Measurements from ENCODE around the gene IL13. TPM values are rescaled to one million over a fixed set of nuclear protein-coding genes. Genes with fewer than 3 reads are reported as not detected.
A peak's percentile ranks its signal among the peaks of the same experiment; 100 is the strongest.

Gene IL13
- total and polyA plus RNA-seq, 10 of the 15 experiments (the other 5 are each of a cell fraction or from before 2014, with no cell fraction given): 0.06 to 0.40 (median 0.11) TPM; not detected in 6

DNA sequence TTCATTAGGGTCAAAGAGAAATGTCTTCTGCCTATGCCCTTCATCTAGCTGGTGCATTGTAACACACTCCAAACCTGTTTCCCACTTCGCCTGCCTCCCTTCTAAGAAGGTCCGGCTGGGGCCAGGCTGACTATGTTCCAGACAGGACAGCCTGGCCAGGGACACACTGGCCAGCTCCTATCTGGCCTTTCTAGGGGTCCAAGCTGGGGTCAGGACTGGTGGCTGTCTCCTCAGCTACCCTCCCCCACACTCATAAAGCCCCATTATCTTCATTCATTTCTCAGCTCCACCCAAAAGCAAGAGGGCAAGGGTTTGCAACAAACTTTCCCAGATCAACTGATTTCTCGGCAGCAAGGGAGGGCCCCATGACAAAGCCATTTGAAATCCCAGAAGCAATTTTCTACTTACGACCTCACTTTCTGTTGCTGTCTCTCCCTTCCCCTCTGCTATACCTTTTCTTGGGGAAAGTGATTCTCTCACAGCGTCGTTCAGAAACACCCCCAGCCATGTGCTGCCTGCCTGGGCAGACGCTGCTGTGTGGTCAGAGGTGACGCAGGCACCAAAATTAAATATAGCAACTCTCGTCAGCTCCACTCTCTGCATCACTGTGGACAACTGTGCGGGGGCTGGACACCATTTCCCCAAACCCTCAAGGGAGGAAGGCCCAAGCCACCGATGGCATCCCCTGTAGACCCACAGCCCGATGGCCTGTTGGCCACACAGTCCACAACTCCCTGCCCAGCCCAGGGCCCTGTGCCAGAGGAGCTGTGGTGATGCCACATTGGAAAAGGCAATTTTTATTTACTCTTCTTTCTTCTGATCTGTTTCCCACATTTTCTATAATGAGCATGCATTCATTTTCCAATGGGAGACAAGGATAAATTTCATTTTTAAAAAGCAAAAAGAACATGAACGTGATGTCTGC, 6.1 kb downstream of the IL13 start (continued):
- TF ChIP-seq, protein P1, sequence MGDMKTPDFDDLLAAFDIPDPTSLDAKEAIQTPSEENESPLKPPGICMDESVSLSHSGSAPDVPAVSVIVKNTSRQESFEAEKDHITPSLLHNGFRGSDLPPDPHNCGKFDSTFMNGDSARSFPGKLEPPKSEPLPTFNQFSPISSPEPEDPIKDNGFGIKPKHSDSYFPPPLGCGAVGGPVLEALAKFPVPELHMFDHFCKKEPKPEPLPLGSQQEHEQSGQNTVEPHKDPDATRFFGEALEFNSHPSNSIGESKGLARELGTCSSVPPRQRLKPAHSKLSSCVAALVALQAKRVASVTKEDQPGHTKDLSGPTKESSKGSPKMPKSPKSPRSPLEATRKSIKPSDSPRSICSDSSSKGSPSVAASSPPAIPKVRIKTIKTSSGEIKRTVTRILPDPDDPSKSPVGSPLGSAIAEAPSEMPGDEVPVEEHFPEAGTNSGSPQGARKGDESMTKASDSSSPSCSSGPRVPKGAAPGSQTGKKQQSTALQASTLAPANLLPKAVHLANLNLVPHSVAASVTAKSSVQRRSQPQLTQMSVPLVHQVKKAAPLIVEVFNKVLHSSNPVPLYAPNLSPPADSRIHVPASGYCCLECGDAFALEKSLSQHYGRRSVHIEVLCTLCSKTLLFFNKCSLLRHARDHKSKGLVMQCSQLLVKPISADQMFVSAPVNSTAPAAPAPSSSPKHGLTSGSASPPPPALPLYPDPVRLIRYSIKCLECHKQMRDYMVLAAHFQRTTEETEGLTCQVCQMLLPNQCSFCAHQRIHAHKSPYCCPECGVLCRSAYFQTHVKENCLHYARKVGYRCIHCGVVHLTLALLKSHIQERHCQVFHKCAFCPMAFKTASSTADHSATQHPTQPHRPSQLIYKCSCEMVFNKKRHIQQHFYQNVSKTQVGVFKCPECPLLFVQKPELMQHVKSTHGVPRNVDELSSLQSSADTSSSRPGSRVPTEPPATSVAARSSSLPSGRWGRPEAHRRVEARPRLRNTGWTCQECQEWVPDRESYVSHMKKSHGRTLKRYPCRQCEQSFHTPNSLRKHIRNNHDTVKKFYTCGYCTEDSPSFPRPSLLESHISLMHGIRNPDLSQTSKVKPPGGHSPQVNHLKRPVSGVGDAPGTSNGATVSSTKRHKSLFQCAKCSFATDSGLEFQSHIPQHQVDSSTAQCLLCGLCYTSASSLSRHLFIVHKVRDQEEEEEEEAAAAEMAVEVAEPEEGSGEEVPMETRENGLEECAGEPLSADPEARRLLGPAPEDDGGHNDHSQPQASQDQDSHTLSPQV (IDR thresholded peaks at IDR 0.05): peak; percentile 98
- 0 out of 2 replicates have a peak, but pooled peaks have one; percentile 29 for TF ChIP-seq SMC3 (IDR thresholded peaks at IDR 0.05; ENCODE audit: borderline replicate concordance, low read length)
- peak; percentile 12; the same call in 1 of the 2 replicates for TF ChIP-seq RAD21 (IDR thresholded peaks at IDR 0.05; ENCODE audit: insufficient read depth, low read depth, low read length)
- TF ChIP-seq, protein P2, sequence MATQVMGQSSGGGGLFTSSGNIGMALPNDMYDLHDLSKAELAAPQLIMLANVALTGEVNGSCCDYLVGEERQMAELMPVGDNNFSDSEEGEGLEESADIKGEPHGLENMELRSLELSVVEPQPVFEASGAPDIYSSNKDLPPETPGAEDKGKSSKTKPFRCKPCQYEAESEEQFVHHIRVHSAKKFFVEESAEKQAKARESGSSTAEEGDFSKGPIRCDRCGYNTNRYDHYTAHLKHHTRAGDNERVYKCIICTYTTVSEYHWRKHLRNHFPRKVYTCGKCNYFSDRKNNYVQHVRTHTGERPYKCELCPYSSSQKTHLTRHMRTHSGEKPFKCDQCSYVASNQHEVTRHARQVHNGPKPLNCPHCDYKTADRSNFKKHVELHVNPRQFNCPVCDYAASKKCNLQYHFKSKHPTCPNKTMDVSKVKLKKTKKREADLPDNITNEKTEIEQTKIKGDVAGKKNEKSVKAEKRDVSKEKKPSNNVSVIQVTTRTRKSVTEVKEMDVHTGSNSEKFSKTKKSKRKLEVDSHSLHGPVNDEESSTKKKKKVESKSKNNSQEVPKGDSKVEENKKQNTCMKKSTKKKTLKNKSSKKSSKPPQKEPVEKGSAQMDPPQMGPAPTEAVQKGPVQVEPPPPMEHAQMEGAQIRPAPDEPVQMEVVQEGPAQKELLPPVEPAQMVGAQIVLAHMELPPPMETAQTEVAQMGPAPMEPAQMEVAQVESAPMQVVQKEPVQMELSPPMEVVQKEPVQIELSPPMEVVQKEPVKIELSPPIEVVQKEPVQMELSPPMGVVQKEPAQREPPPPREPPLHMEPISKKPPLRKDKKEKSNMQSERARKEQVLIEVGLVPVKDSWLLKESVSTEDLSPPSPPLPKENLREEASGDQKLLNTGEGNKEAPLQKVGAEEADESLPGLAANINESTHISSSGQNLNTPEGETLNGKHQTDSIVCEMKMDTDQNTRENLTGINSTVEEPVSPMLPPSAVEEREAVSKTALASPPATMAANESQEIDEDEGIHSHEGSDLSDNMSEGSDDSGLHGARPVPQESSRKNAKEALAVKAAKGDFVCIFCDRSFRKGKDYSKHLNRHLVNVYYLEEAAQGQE (IDR thresholded peaks at IDR 0.05; ENCODE audit: low read depth, low read length): no peak
- TF ChIP-seq POLR2AphosphoS2 (IDR thresholded peaks at IDR 0.05; ENCODE audit: low read depth, low read length): peak; percentile 45; the same call in 1 of the 2 replicates
- no peak for TF ChIP-seq YBX1 (IDR thresholded peaks at IDR 0.05)
- TF ChIP-seq, protein P3, sequence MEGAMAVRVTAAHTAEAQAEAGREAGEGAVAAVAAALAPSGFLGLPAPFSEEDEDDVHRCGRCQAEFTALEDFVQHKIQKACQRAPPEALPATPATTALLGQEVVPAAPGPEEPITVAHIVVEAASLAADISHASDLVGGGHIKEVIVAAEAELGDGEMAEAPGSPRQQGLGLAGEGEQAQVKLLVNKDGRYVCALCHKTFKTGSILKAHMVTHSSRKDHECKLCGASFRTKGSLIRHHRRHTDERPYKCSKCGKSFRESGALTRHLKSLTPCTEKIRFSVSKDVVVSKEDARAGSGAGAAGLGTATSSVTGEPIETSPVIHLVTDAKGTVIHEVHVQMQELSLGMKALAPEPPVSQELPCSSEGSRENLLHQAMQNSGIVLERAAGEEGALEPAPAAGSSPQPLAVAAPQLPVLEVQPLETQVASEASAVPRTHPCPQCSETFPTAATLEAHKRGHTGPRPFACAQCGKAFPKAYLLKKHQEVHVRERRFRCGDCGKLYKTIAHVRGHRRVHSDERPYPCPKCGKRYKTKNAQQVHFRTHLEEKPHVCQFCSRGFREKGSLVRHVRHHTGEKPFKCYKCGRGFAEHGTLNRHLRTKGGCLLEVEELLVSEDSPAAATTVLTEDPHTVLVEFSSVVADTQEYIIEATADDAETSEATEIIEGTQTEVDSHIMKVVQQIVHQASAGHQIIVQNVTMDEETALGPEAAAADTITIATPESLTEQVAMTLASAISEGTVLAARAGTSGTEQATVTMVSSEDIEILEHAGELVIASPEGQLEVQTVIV (IDR thresholded peaks at IDR 0.05; ENCODE audit: borderline replicate concordance, partially characterized antibody): no peak
- TF ChIP-seq, protein P4, sequence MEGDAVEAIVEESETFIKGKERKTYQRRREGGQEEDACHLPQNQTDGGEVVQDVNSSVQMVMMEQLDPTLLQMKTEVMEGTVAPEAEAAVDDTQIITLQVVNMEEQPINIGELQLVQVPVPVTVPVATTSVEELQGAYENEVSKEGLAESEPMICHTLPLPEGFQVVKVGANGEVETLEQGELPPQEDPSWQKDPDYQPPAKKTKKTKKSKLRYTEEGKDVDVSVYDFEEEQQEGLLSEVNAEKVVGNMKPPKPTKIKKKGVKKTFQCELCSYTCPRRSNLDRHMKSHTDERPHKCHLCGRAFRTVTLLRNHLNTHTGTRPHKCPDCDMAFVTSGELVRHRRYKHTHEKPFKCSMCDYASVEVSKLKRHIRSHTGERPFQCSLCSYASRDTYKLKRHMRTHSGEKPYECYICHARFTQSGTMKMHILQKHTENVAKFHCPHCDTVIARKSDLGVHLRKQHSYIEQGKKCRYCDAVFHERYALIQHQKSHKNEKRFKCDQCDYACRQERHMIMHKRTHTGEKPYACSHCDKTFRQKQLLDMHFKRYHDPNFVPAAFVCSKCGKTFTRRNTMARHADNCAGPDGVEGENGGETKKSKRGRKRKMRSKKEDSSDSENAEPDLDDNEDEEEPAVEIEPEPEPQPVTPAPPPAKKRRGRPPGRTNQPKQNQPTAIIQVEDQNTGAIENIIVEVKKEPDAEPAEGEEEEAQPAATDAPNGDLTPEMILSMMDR (IDR thresholded peaks at IDR 0.05 in 2 of 3, conservative IDR thresholded peaks at IDR 0.05 in 1 of 3; ENCODE audit: control insufficient read depth in 2 of 3, extremely low read depth in 1 of 3, insufficient read depth in 1 of 3, low read depth in 3 of 3, low read length in 3 of 3): no peak
- TF ChIP-seq HDGF (IDR thresholded peaks at IDR 0.05): no peak
- peak; percentile 97 for TF ChIP-seq TBL1XR1 (IDR thresholded peaks at IDR 0.05; ENCODE audit: low read depth, low read length)
- TF ChIP-seq, protein P5, sequence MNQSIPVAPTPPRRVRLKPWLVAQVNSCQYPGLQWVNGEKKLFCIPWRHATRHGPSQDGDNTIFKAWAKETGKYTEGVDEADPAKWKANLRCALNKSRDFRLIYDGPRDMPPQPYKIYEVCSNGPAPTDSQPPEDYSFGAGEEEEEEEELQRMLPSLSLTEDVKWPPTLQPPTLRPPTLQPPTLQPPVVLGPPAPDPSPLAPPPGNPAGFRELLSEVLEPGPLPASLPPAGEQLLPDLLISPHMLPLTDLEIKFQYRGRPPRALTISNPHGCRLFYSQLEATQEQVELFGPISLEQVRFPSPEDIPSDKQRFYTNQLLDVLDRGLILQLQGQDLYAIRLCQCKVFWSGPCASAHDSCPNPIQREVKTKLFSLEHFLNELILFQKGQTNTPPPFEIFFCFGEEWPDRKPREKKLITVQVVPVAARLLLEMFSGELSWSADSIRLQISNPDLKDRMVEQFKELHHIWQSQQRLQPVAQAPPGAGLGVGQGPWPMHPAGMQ (IDR thresholded peaks at IDR 0.05; ENCODE audit: borderline replicate concordance): no peak
- no peak for TF ChIP-seq ZNF384 (IDR thresholded peaks at IDR 0.05; ENCODE audit: borderline replicate concordance, low read depth, low read length)
- TF ChIP-seq, protein P6, sequence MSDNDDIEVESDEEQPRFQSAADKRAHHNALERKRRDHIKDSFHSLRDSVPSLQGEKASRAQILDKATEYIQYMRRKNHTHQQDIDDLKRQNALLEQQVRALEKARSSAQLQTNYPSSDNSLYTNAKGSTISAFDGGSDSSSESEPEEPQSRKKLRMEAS (IDR thresholded peaks at IDR 0.05; ENCODE audit: low read depth, low read length): peak; percentile 99

All from GM12878 (cell line).